ENCODE data around the gene GTF2H1. TPM values are rescaled to one million over a fixed set of nuclear protein-coding genes. Genes with fewer than 3 reads are reported as not detected.
A peak's percentile ranks its signal among the peaks of the same experiment; 100 is the strongest.

The GTF2H1 gene
- total and polyA plus RNA-seq, 9 of the 15 experiments (the other 6 are each of a cell fraction or from before 2014, with no cell fraction given): 56.9 to 126 (median 92.1) TPM

DNA sequence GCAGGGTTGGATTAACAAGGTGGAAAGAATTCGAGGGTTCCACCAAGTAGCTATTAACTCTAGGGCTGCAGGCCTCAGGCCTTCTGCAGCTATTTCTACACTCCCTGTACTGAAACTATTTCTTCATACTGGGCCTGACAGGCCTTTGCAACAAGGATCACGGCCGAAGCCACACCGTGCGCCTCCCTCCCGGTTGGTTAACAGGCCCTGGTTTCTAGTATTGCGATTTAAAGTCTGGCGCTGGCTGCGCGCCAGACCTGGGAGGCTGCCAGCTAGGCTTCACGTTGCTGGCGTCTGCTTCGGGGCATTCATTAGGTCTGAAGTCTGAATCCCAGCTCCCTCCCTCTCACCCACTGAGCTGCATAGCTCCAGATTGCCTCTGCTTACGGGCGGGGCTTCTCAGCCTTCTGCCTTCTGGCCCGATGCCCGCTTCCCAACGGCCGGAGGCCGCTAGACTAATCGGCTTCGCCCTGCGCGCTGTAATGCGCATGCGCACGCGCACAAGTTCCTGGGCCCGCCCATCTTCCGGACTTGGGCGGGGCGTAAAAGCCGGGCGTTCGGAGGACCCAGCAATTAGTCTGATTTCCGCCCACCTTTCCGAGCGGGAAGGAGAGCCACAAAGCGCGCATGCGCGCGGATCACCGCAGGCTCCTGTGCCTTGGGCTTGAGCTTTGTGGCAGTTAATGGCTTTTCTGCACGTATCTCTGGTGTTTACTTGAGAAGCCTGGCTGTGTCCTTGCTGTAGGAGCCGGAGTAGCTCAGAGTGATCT is 73.6 kb downstream of the GTF2H1 start (continued):
- TF ChIP-seq CEBPZ (IDR thresholded peaks at IDR 0.05; ENCODE audit: borderline replicate concordance, low read depth, low read length) (no peak), ZNF79 (CRISPR knock-in tag; IDR thresholded peaks at IDR 0.05; ENCODE audit: low read depth) (no peak), NFATC3 (IDR thresholded peaks at IDR 0.05) (no peak), ETV1 (tag; conservative IDR thresholded peaks at IDR 0.05; ENCODE audit: low read depth) (peak; percentile 55), TSC22D4 (tag; IDR thresholded peaks at IDR 0.05) (no peak), PBX2 (CRISPR knock-in tag; IDR thresholded peaks at IDR 0.05; ENCODE audit: low read depth) (no peak), PBX2 (tag; conservative IDR thresholded peaks at IDR 0.05; ENCODE audit: low read depth) (no peak), RNF2 (IDR thresholded peaks at IDR 0.05) (no peak), ZNF639 (CRISPR knock-in tag; conservative IDR thresholded peaks at IDR 0.05 in 1 of 2, IDR thresholded peaks at IDR 0.05 in 1 of 2) (peak in 1 of 2 experiments; percentile 55; a peak in 2 of 4 replicates), ZBTB1 (CRISPR knock-in tag; IDR thresholded peaks at IDR 0.05; ENCODE audit: borderline replicate concordance, low read depth) (no peak), KDM1A (IDR thresholded peaks at IDR 0.05) (peak in 1 of 2 experiments; percentile 40; a peak in 1 of 4 replicates), XRCC5 (IDR thresholded peaks at IDR 0.05; ENCODE audit: low read depth, low read length) (no peak; the same call in 1 of the 2 replicates), POLR2A (conservative IDR thresholded peaks at IDR 0.05) (peak; percentile 74), HNRNPLL (IDR thresholded peaks at IDR 0.05; ENCODE audit: low read depth, low read length, poor library complexity, severe bottlenecking) (peak; percentile 77), KDM2B (CRISPR knock-in tag; IDR thresholded peaks at IDR 0.05) (no peak)
- TF ChIP-seq, protein P1, sequence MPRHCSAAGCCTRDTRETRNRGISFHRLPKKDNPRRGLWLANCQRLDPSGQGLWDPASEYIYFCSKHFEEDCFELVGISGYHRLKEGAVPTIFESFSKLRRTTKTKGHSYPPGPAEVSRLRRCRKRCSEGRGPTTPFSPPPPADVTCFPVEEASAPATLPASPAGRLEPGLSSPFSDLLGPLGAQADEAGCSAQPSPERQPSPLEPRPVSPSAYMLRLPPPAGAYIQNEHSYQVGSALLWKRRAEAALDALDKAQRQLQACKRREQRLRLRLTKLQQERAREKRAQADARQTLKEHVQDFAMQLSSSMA (CRISPR knock-in tag; IDR thresholded peaks at IDR 0.05): no peak
- TF ChIP-seq, protein P2, sequence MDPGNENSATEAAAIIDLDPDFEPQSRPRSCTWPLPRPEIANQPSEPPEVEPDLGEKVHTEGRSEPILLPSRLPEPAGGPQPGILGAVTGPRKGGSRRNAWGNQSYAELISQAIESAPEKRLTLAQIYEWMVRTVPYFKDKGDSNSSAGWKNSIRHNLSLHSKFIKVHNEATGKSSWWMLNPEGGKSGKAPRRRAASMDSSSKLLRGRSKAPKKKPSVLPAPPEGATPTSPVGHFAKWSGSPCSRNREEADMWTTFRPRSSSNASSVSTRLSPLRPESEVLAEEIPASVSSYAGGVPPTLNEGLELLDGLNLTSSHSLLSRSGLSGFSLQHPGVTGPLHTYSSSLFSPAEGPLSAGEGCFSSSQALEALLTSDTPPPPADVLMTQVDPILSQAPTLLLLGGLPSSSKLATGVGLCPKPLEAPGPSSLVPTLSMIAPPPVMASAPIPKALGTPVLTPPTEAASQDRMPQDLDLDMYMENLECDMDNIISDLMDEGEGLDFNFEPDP (CRISPR knock-in tag; IDR thresholded peaks at IDR 0.05): no peak

All from K562 (cell line).